Neural cell (in vitro differentiated cells): ENCODE data around the gene PAMR1. TPM values are rescaled to one million over a fixed set of nuclear protein-coding genes. Genes with fewer than 3 reads are reported as not detected.
"Not testable (repeated sequence)": the region's sequence is repeated elsewhere in the genome, so short reads cannot be mapped to it uniquely, and the experiment has no call there.

ENCODE experiments used
- H2AFZ ChIP-seq: fragments of 200-600, 300-800 bp; sonication (generic), shearing (Covaris generic); 2 replicates; pipeline ENCODE4 v1.6.0; 2014; ENCODE audit warnings: low read depth, mild to moderate bottlenecking, antibody characterized with exemption, low read length, moderate library complexity
- H3F3A ChIP-seq: fragments of 200-600 bp; shearing (Covaris generic); 2 replicates; pipeline ENCODE4 v1.6.1; 2016; ENCODE audit warnings: mild to moderate bottlenecking, moderate library complexity, mixed read lengths, antibody characterized with exemption, low read length; ENCODE audit not compliant: insufficient read depth, poor library complexity, severe bottlenecking
- H3K27ac ChIP-seq: fragments of 200-600, 300-800 bp; sonication (generic), shearing (Covaris generic); 2 replicates; pipeline ENCODE4 v1.5.1; 2014; ENCODE audit warnings: mild to moderate bottlenecking, low read length, moderate library complexity
- H3K27me3 ChIP-seq: fragments of 300-800, 200-600 bp; sonication (generic), shearing (Covaris generic); 2 replicates; pipeline ENCODE4 v1.6.0; 2014; ENCODE audit warnings: mild to moderate bottlenecking, low read depth, low read length, moderate library complexity; ENCODE audit not compliant: insufficient read depth
- H3K36me3 ChIP-seq: fragments of 300-800, 200-600 bp; sonication (generic), shearing (Covaris generic); 2 replicates; pipeline ENCODE4 v1.5.1; 2014; ENCODE audit warnings: mild to moderate bottlenecking, antibody characterized with exemption, low read length, moderate library complexity; ENCODE audit not compliant: insufficient read depth
- H3K4me2 ChIP-seq: fragments of 300-800, 200-600 bp; sonication (generic), shearing (Covaris generic); 2 replicates; pipeline ENCODE4 v1.6.0; 2014; ENCODE audit warnings: mild to moderate bottlenecking, low read length
- H3K4me3 ChIP-seq: fragments of 300-800, 200-600 bp; sonication (generic), shearing (Covaris generic); 2 replicates; pipeline ENCODE4 v1.5.1; 2014; ENCODE audit warnings: mild to moderate bottlenecking, low read length, moderate library complexity
- H3K79me2 ChIP-seq: fragments of 200-600 bp; shearing (Covaris generic); replicated peaks from 2 replicates; pipeline ENCODE4 v1.6.0; 2014; ENCODE audit warnings: mild to moderate bottlenecking, low read length, moderate library complexity; ENCODE audit not compliant: insufficient read depth
- H3K9ac ChIP-seq: fragments of 300-800, 200-600 bp; sonication (generic), shearing (Covaris generic); 2 replicates; pipeline ENCODE4 v1.6.1; 2016; ENCODE audit warnings: mild to moderate bottlenecking, low read length, mixed read lengths
- H3K9me2 ChIP-seq: fragments of 200-600 bp; shearing (Covaris generic); 2 replicates; pipeline ENCODE4 v1.6.1; 2016; ENCODE audit warnings: mild to moderate bottlenecking, low read length, mixed read lengths; ENCODE audit not compliant: insufficient read depth
- H3K9me3 ChIP-seq: fragments of 200-600, 300-800 bp; sonication (generic), shearing (Covaris generic); 2 replicates; pipeline ENCODE4 v1.6.1; 2016; ENCODE audit warnings: mild to moderate bottlenecking, mixed run types, low read length, moderate library complexity, mixed read lengths
- H4K20me1 ChIP-seq: fragments of 200-600 bp; shearing (Covaris generic); 2 replicates; pipeline ENCODE4 v1.6.1; 2016; ENCODE audit warnings: mild to moderate bottlenecking, mixed run types; ENCODE audit not compliant: insufficient read depth
- CTCF ChIP-seq: fragments of 450-650 bp; IDR thresholded peaks from 2 replicates; pipeline ENCODE4 v1.5.1; 2014; ENCODE audit warnings: antibody characterized with exemption, mild to moderate bottlenecking, moderate library complexity; ENCODE audit not compliant: poor library complexity, severe bottlenecking
- EP300 ChIP-seq: fragments of 450-650 bp; conservative IDR thresholded peaks from 2 replicates; pipeline ENCODE4 v1.6.1; 2014; ENCODE audit warnings: antibody characterized with exemption, mild to moderate bottlenecking, moderate library complexity; ENCODE audit not compliant: poor library complexity, severe bottlenecking
- EZH2 ChIP-seq: fragments of 200-600, 300-800 bp; shearing (Covaris generic), sonication (generic); IDR thresholded peaks from 2 replicates; pipeline ENCODE4 v1.6.1; 2014; ENCODE audit warnings: antibody characterized with exemption, low read length, borderline replicate concordance, mild to moderate bottlenecking; ENCODE audit not compliant: insufficient read depth, poor library complexity, severe bottlenecking
- MXI1 ChIP-seq: fragments of 450-650 bp; conservative IDR thresholded peaks from 2 replicates; pipeline ENCODE4 v1.6.1; 2014; ENCODE audit warnings: antibody characterized with exemption, mild to moderate bottlenecking; ENCODE audit not compliant: poor library complexity, severe bottlenecking
- POLR2AphosphoS5 ChIP-seq: IDR thresholded peaks from 2 replicates; pipeline ENCODE4 v1.6.1; 2012
- RAD21 ChIP-seq: fragments of 450-650 bp; conservative IDR thresholded peaks from 2 replicates; pipeline ENCODE4 v1.6.1; 2014; ENCODE audit warnings: antibody characterized with exemption, mild to moderate bottlenecking, moderate library complexity
- REST ChIP-seq: IDR thresholded peaks from 2 replicates; pipeline ENCODE4 v1.6.1; 2012; ENCODE audit warnings: borderline replicate concordance
- SMC3 ChIP-seq: fragments of 450-650 bp; conservative IDR thresholded peaks from 2 replicates; pipeline ENCODE4 v1.6.1; 2014; ENCODE audit warnings: antibody characterized with exemption, mild to moderate bottlenecking, moderate library complexity; ENCODE audit not compliant: poor library complexity
- TAF1 ChIP-seq: IDR thresholded peaks from 2 replicates; pipeline ENCODE4 v1.6.1; 2012; ENCODE audit warnings: low read depth
- polyA plus RNA-seq: library from polyadenylated mRNA; depleted of rRNA; stranded (reverse); fragments of >200 nt; gene quantifications from 2 replicates; pipeline ENCODE4 v1.2.3, GENCODE V29; 2014

PAMR1 gene
- polyA plus RNA-seq, 1 donor from 2014 or later = 0.48 TPM

- H3K27me3 ChIP-seq = peaks cover 17% of the 10 kb centered on the region
- no peaks in the 10 kb centered on the region for H3K9me2 ChIP-seq
- H2AFZ ChIP-seq = no peak overlapping the region
- H3K9me3 ChIP-seq = no peaks in the 10 kb centered on the region
- H3K27ac ChIP-seq = no peak overlapping the region
- H3F3A ChIP-seq = no peaks in the 10 kb centered on the region
- no peak for TF ChIP-seq EP300
- no peak for TF ChIP-seq MXI1
- no peak for TF ChIP-seq RAD21
- TF ChIP-seq CTCF = no peak
- no peak for TF ChIP-seq REST
- TF ChIP-seq TAF1 = no peak
- no peak for TF ChIP-seq POLR2AphosphoS5
- TF ChIP-seq EZH2 = no peak
- TF ChIP-seq SMC3 = no peak
- no peaks in the 10 kb centered on the region for H3K36me3 ChIP-seq
- no peaks in the 10 kb centered on the region for H4K20me1 ChIP-seq
- H3K9ac ChIP-seq = no peak overlapping the region
- H3K4me3 ChIP-seq = no peak overlapping the region
- no peak overlapping the region for H3K4me2 ChIP-seq
- H3K79me2 ChIP-seq = no peaks in the 10 kb centered on the region
Measured at GRCh38 chr11:35523331-35523768, 2.1 kb downstream of the PAMR1 start.

- H4K20me1 ChIP-seq = not testable (repeated sequence)
Measured at GRCh38 chr11:35522091-35522490, 3.3 kb downstream of the PAMR1 start.

GRCh38 chr11:35520376-35520775 is 5.0 kb downstream of the PAMR1 start:
- H3K9me3 ChIP-seq = no peaks in the 10 kb centered on the region
- TF ChIP-seq RAD21 (no peak), SMC3 (no peak), CTCF (no peak), POLR2AphosphoS5 (no peak), EZH2 (no peak), MXI1 (no peak), EP300 (no peak), REST (no peak), TAF1 (no peak)
- H3K27me3 ChIP-seq = peaks cover 6% of the 10 kb centered on the region
- H3K9me2 ChIP-seq = no peaks in the 10 kb centered on the region
- no peak overlapping the region for H3K4me2 ChIP-seq
- no peak overlapping the region for H2AFZ ChIP-seq
- no peak overlapping the region for H3K9ac ChIP-seq
- no peaks in the 10 kb centered on the region for H3K79me2 ChIP-seq
- H3K27ac ChIP-seq = no peak overlapping the region
- H3F3A ChIP-seq = no peaks in the 10 kb centered on the region
- H3K36me3 ChIP-seq = no peaks in the 10 kb centered on the region
- H4K20me1 ChIP-seq = no peaks in the 10 kb centered on the region
- H3K4me3 ChIP-seq = no peak overlapping the region

More at GRCh38 chr11:35522091-35522490, 3.3 kb downstream of the PAMR1 start:
- H3K4me2 ChIP-seq, H3K27ac ChIP-seq, H3K9ac ChIP-seq, H3K36me3 ChIP-seq, H3K4me3 ChIP-seq, H3F3A ChIP-seq, H3K79me2 ChIP-seq, H3K9me3 ChIP-seq, H3K9me2 ChIP-seq, H2AFZ ChIP-seq: not testable (repeated sequence)
- H3K27me3 ChIP-seq = peaks cover 17% of the 10 kb centered on the region
